NCI-H1436 treated with DMSO at 0.1 percent for 48 hours (cell line): ENCODE measurements around the gene SCAI.
"Not testable (repeated sequence)": the region's sequence is repeated elsewhere in the genome, so short reads cannot be mapped to it uniquely, and the experiment has no call there.

Experiments
- DNase-seq: peaks from one replicate; lab custom pipeline; 2025; lab: John Stamatoyannopoulos, UW

Gene SCAI

GRCh38 chr9:125143377-125144090 lies at the start of gene SCAI:
Gene SCAI, minus strand, starts transcription at chr9:125143528. Its CDS starts 91 bp downstream, at chr9:125143437.
- DNase-seq, result peak; percentile 97

GRCh38 chr9:125190361-125190801 lies 47.1 kb upstream of the SCAI start:
- no peak for DNase-seq

- DNase-seq, result peak; percentile 75
Measured at GRCh38 chr9:125189361-125190289, 46.3 kb upstream of the SCAI start, which contains the start of gene PPP6C. Gene PPP6C, minus strand, starts transcription at chr9:125189803. Its CDS starts 85 bp downstream, at chr9:125189718.

GRCh38 chr9:125189011-125189360 lies 45.7 kb upstream of the SCAI start:
- DNase-seq, result no peak

GRCh38 chr9:125183561-125183960 lies 40.2 kb upstream of the SCAI start:
- no peak for DNase-seq

GRCh38 chr9:125183054-125183453 lies 39.7 kb upstream of the SCAI start:
- DNase-seq, result no peak

GRCh38 chr9:125181756-125182155 lies 38.4 kb upstream of the SCAI start:
- DNase-seq, result not testable (repeated sequence)

- no peak for DNase-seq
Measured at GRCh38 chr9:125180876-125181275, 37.5 kb upstream of the SCAI start.

GRCh38 chr9:125179776-125180175 lies 36.4 kb upstream of the SCAI start:
- DNase-seq, result not testable (repeated sequence)

- no peak for DNase-seq
Measured at GRCh38 chr9:125177888-125178287, 34.6 kb upstream of the SCAI start.

- no peak for DNase-seq
Measured at GRCh38 chr9:125176636-125177035, 33.3 kb upstream of the SCAI start.

GRCh38 chr9:125172031-125172755 lies 28.9 kb upstream of the SCAI start:
- DNase-seq, result no peak

GRCh38 chr9:125169895-125170294 lies 26.6 kb upstream of the SCAI start:
- DNase-seq, result no peak

GRCh38 chr9:125166762-125167161 lies 23.4 kb upstream of the SCAI start:
- no peak for DNase-seq

- not testable (repeated sequence) for DNase-seq
Measured at GRCh38 chr9:125162891-125163290, 19.6 kb upstream of the SCAI start.

- no peak for DNase-seq
Measured at GRCh38 chr9:125161284-125161918, 18.1 kb upstream of the SCAI start.

- DNase-seq, result no peak
Measured at GRCh38 chr9:125160750-125161149, 17.4 kb upstream of the SCAI start.

GRCh38 chr9:125156551-125156950 lies 13.2 kb upstream of the SCAI start:
- DNase-seq, result no peak

- no peak for DNase-seq
Measured at GRCh38 chr9:125153712-125154367, 10.5 kb upstream of the SCAI start.

- no peak for DNase-seq
Measured at GRCh38 chr9:125151730-125152129, 8.4 kb upstream of the SCAI start.
